Hematopoietic multipotent progenitor cell treated with erythropoietin and hydrocortisone succinate and interleukin-3 and kit ligand, for 6 days (in vitro differentiated cells): ENCODE data around the gene TBX2.

Experiments used
- DNase-seq: peaks from one replicate; pipeline ENCODE4 v3.0.0-alpha.2; 2015

Gene TBX2

GRCh38 chr17:61456061-61456681, 56.5 kb downstream of the TBX2 start:
- DNase-seq = no peak

GRCh38 chr17:61456688-61457225, 57.1 kb downstream of the TBX2 start:
- DNase-seq = no peak

GRCh38 chr17:61457226-61457983, 57.8 kb downstream of the TBX2 start:
- no peak for DNase-seq

GRCh38 chr17:61458000-61458399, 58.4 kb downstream of the TBX2 start:
- no peak for DNase-seq

GRCh38 chr17:61458421-61459141, 58.9 kb downstream of the TBX2 start:
- DNase-seq = no peak
